ENCODE data around the gene PSAPL1. TPM values are rescaled to one million over a fixed set of nuclear protein-coding genes. Genes with fewer than 3 reads are reported as not detected.

PSAPL1 gene
- total and polyA plus RNA-seq, 2 of the 8 experiments (the other 6 are each of a cell fraction or from before 2014, with no cell fraction given): 0.03 TPM; not detected in 1

- peak in 1 of 2 experiments; percentile 41 for DNase-seq (ENCODE audit: low read depth in 1 of 2, low spot score in 2 of 2)
- no peaks in the 10 kb centered on the region for H3K79me1 ChIP-seq (ENCODE audit: low read depth, low read length)
- H4K5ac ChIP-seq (ENCODE audit: insufficient read length, low read depth, low read length): no peak overlapping the region
- no peak overlapping the region for H3K14ac ChIP-seq (ENCODE audit: insufficient read length)
- H2BK12ac ChIP-seq (ENCODE audit: low read depth, low read length): no peak overlapping the region
- 77% methylated on average over 9 of the region's 10 CpGs; no CpG with 5 or more reads in 1 of the 2 experiments for WGBS, 2 experiments (ENCODE audit: extremely low coverage in 1 of 2, insufficient coverage in 1 of 2, insufficient read length in 1 of 2, insufficient replicate concordance in 2 of 2, low coverage in 1 of 2, low lambda C conversion rate in 2 of 2, missing lambda C conversion rate in 1 of 2)
- no peaks in the 10 kb centered on the region for H3K9me3 ChIP-seq (ENCODE audit: insufficient read depth in 2 of 2, low read depth in 1 of 2, low read length in 1 of 2)
- H4K20me1 ChIP-seq (replicated peaks in 1 of 2; ENCODE audit: control insufficient read depth in 1 of 2, insufficient read depth in 2 of 2, low read length in 2 of 2): peaks cover 0 to 2% of the 10 kb centered on the region in 2 experiments
- H2BK5ac ChIP-seq (ENCODE audit: low read depth, low read length): no peak overlapping the region; the same call in 1 of the 2 replicates
- H3K56ac ChIP-seq (replicated peaks; ENCODE audit: insufficient read length, low read depth, low read length): no peak overlapping the region
- H3K4me1 ChIP-seq (replicated peaks in 1 of 4; ENCODE audit: control insufficient read depth in 3 of 4, insufficient read depth in 4 of 4, low read length in 3 of 4): peaks cover 0 to 29% (median 12%) of the 10 kb centered on the region in 4 experiments; a peak in 4 of 7 replicates
- no peaks in the 10 kb centered on the region for H3K36me3 ChIP-seq (ENCODE audit: control insufficient read depth in 2 of 4, insufficient read depth in 4 of 4, low read length in 3 of 4)
- no peak for TF ChIP-seq PHF8 (conservative IDR thresholded peaks at IDR 0.05; ENCODE audit: low read depth, low read length)
- TF ChIP-seq USF2 (IDR thresholded peaks at IDR 0.05; ENCODE audit: low read length): no peak
- FAIRE-seq: no peak
- no peak overlapping the region for H3K4me2 ChIP-seq (ENCODE audit: insufficient read depth in 1 of 2, low read depth in 2 of 2, low read length in 2 of 2)
- no peak overlapping the region for H2BK120ac ChIP-seq (replicated peaks; ENCODE audit: low read depth, low read length)
- no peak overlapping the region for H3K23ac ChIP-seq (ENCODE audit: insufficient read length)
- no peak overlapping the region for H3K27ac ChIP-seq (ENCODE audit: low read depth, low read length)
- no peak overlapping the region for H2AFZ ChIP-seq (ENCODE audit: low read length)
- peak overlapping the region; percentile 59; the same call in 1 of the 2 replicates for H4K8ac ChIP-seq (ENCODE audit: extremely low read depth, insufficient read depth, low read length)
- no peak overlapping the region for H3K9ac ChIP-seq (replicated peaks in 1 of 4; ENCODE audit: extremely low read depth in 1 of 4, low read depth in 3 of 4, low read length in 3 of 4)
- peak overlapping the region; percentile 40; the same call in 1 of the 2 replicates for H2BK15ac ChIP-seq (ENCODE audit: low read length)
- H3K18ac ChIP-seq (ENCODE audit: extremely low read depth, low read length): no peak overlapping the region
- no peaks in the 10 kb centered on the region for H3K79me2 ChIP-seq (ENCODE audit: control insufficient read depth in 1 of 2, insufficient read depth in 2 of 2, low read length in 2 of 2)
- H4K91ac ChIP-seq (replicated peaks; ENCODE audit: insufficient read length, low read length): no peak overlapping the region
- no peak overlapping the region for H2BK20ac ChIP-seq (ENCODE audit: low read length)
- ChIA-PET POLR2A (ENCODE audit: partially characterized antibody) (no interaction called here), CTCF (ENCODE audit: partially characterized antibody) (interaction anchor here (1.5 kb wide), 1 partner anchor 293 kb away, joined by 3 read pairs; no protein-coding TSS in a partner anchor)
- H3K4me3 ChIP-seq (ENCODE audit: extremely low read depth in 1 of 4, insufficient read depth in 2 of 4, low read depth in 3 of 4, low read length in 4 of 4): no peak overlapping the region
- no peaks in the 10 kb centered on the region; a peak in 1 of 7 replicates for H3K27me3 ChIP-seq (replicated peaks in 1 of 4; ENCODE audit: control insufficient read depth in 3 of 4, extremely low read depth in 1 of 4, insufficient read depth in 3 of 4, low read length in 3 of 4)
- H3K23me2 ChIP-seq (ENCODE audit: low read depth, low read length): no peaks in the 10 kb centered on the region
- 0 out of 2 replicates have a peak overlapping the region, but pooled peaks have one; percentile 39 for H2AK5ac ChIP-seq (ENCODE audit: low read depth, low read length)
- H3K4ac ChIP-seq (replicated peaks; ENCODE audit: insufficient read length, low read depth, low read length): no peak overlapping the region
Observed at GRCh38 chr4:7427361-7427760, 7.4 kb downstream of the PSAPL1 start.

Measured in H1 (cell line).